Endometrium (tissue), 2 donors: Measurements from ENCODE around the gene GNMT.
"Not testable (repeated sequence)": the region's sequence is repeated elsewhere in the genome, so short reads cannot be mapped to it uniquely, and the experiment has no call there.

ENCODE experiments used
- FAIRE-seq: peaks from 2 replicates; lab custom pipeline; 2012; peaks lifted over from hg19 to GRCh38; lab: Jason Lieb, UNC
- donor health status: control.
- donor health status: control.

The GNMT gene

DNA sequence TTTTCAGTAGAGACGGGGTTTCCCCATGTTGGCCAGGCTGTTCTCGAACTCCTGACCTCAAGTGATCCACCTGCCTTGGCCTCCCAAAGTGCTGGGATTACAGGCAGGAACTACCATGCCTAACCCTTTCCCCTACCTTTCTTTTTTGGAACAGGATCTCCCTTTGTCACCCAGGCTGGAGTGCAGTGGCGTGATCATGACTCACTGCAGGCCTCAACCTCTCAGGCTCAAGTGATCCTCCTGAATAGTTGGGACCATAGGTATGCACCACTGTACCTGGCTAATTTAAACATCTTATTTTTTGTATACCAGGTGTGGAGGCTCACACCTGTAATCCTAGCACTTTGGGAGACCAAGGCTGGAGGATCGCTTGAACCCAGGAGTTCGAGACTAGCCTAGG, 19.2 kb upstream of the GNMT start:
- not testable (repeated sequence) for FAIRE-seq

DNA sequence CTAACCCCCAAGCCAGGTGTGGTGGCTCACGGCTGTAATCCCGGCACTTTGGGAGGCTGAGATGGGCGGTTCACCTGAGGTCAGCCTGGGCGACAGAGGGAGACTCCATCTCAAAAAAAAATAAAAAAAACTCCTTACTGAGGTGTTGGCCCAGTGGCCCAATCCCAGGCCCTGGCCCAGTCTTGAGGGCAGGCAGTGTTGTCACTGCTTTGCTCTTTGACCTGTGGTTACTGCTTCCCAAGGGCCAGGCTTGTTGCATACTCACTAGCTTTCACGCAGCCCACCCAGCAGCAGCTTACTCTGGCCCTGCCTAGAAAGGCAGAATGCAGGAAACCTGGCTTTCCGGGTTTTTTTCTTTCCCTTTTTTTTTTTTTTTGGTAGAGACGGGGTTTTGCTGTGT, 18.1 kb upstream of the GNMT start:
- no peak for FAIRE-seq

GRCh38 chr6:42947950-42948349, 12.6 kb upstream of the GNMT start:
- no peak for FAIRE-seq

DNA sequence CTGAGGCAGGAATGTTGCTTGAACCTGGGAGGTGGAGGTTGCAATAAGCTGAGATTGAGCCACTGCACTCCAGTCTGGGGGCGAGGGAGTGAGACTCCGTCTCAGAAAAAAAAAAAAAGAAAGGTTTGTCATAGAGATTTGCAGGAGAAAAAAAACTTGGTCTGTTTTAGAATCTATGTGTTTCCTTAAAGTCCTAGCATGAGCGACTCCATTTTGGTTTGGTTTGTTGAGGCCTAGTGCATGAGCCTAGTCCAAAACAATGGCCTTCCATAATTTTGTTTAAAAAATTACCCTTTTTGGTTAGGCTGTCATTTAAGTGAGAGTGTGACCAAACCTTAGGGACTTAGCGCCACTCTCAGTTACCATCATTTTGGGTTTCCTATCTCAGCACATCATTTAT, 8.2 kb upstream of the GNMT start:
- FAIRE-seq: no peak

GRCh38 chr6:42954405-42954804, 6.1 kb upstream of the GNMT start:
- FAIRE-seq: not testable (repeated sequence)

DNA sequence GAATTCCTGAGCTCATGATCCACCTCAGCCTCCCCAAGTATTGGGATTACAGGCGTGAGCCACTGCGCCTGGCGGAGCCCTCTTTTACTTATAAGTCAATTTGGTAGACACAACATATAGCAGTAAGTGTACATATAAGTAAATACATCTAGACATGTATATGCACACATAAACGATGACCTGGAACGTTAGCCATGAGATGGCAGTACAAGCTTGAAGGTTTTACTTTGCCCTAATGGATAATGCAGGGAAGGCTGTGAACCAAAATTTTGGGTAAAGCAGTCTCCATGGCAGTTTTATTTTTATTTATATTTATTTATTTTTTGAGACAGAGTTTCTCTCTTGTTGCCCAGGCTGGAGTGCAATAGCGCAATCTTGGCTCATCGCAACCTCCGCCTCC, 2.4 kb upstream of the GNMT start:
- no peak for FAIRE-seq

DNA sequence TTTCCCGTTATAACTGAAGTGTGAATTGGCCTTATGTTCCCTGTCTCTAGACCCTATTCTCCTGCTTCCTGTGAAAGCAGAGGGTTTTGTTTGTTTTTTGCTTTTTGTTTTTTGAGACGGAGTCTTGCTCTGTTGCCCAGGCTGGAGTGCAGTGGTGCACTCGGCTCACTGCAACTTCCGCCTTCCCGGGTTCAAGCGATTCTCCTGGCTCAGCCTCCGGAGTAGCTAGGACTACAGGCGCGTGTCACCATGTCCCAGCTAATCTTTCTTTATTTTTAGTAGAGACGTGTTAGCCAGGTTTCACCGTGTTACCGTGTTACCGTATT, 674 bp upstream of the GNMT start:
- FAIRE-seq: no peak

- FAIRE-seq: no peak
These were observed 491 bp downstream of the GNMT start for GRCh38 chr6:42961020-42961470.

GRCh38 chr6:42962096-42962495, 1.5 kb downstream of the GNMT start:
- FAIRE-seq: no peak

DNA sequence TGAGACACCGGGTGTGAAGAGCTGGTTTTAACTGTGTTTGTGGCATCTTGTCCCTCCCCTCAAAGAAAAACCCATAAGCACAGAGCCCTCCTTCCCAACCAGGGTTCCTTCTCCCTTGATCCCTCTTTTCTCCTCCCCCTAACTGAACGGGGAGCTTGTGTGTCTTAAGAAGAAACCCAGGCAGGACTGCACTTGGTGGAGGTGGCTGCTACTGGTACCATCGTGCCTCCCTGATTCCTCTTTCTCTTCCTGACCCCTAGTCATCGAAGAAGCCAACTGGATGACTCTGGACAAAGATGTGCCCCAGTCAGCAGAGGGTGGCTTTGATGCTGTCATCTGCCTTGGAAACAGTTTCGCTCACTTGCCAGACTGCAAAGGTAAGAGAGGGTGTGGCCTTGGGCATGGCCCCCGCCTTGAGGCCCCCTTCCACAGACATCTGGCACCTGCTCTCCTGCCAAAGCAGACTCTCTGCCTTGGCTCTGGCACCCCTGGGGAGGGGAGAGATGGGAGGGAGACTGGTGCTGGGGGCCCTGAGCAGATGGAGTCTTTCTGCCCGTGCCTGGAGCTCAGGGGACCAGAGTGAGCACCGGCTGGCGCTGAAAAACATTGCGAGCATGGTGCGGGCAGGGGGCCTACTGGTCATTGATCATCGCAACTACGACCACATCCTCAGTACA, 2.1 kb downstream of the GNMT start:
- FAIRE-seq: no peak

DNA sequence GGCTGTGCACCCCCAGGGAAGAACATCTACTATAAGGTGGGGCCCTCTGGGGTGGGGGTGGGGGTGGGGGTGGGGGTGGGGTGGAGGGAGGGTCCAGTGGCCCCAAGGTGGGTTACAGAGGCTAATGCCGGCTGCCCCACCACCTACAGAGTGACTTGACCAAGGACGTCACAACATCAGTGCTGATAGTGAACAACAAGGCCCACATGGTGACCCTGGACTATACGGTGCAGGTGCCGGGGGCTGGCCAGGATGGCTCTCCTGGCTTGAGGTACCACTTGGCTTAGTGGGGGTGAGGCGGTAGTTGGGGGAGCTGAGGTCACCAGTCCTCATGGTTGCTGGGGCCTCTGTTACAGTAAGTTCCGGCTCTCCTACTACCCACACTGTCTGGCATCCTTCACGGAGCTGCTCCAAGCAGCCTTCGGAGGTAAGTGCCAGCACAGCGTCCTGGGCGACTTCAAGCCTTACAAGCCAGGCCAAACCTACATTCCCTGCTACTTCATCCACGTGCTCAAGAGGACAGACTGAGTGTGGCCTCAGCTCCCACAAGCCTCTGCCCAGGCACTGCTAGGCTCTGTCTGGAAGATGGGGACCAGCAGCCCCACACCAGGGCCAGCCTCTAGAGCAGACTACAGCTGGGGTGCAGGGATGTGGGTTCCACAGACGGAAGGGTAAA, 2.8 kb downstream of the GNMT start:
- no peak for FAIRE-seq

GRCh38 chr6:42963855-42964605, 3.5 kb downstream of the GNMT start:
- no peak for FAIRE-seq

DNA sequence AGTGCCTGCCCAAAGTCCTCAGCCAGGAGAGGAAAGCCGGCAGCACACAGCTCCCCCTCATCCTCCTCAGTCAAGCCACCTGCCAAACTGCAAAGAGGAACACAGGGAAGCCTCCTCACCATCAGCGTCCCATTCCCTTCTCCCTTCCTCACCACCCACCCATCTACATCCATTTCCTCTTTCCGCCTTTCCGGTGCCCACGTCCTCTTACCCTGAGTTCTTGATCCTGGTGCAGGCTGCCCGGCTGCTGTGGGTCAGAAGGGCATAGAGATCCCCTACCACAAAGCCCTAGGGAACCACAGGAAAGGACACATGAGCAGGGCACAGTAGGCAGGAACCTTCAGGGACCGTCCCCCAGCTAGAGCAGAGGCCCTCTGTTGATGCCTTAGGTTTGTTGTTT, 6.0 kb downstream of the GNMT start:
- no peak for FAIRE-seq

DNA sequence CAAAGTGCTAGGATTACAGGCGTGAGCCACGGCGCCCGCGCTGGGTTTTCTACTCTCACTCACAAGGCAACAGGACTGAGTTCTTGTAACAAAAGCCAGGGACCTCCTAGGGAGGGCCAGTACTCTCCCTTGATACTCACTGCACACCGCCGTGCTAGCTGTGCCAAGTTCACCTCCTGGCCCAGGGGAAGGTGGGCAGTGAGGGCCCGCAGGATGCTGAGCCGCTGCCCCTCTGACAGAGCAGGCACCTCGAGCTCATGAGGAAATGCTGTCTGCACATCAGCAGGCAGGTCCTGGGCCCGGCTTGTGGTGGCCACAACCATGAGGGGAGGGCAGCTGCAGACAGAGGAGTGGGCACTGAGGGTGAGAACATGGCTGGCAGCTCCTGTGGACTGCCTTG, 6.7 kb downstream of the GNMT start:
- no peak for FAIRE-seq

GRCh38 chr6:42968126-42968701, 7.7 kb downstream of the GNMT start:
- FAIRE-seq: no peak

DNA sequence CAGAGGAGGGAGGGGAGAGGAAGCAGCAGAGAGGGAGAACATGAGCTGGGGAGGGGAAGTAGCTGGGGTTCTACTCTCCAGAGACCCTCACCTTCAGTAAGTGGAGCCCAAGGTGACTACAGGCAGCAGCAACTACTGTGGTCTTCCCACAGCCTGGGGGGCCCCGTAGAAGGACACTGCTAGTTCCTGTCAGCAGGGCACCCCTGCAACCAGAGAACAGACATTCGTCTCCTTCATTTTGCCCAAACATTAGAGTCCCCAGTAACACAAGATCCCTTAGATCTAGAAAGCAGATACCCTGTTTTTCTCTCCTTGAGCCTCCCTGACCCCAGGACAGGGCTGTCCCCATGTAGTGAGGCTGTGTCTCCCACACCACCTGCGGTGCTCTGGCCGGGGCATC, 8.2 kb downstream of the GNMT start:
- no peak for FAIRE-seq

GRCh38 chr6:42969431-42969830, 8.9 kb downstream of the GNMT start:
- FAIRE-seq: no peak

- no peak for FAIRE-seq
These were observed 9.4 kb downstream of the GNMT start for GRCh38 chr6:42969934-42970333.

DNA sequence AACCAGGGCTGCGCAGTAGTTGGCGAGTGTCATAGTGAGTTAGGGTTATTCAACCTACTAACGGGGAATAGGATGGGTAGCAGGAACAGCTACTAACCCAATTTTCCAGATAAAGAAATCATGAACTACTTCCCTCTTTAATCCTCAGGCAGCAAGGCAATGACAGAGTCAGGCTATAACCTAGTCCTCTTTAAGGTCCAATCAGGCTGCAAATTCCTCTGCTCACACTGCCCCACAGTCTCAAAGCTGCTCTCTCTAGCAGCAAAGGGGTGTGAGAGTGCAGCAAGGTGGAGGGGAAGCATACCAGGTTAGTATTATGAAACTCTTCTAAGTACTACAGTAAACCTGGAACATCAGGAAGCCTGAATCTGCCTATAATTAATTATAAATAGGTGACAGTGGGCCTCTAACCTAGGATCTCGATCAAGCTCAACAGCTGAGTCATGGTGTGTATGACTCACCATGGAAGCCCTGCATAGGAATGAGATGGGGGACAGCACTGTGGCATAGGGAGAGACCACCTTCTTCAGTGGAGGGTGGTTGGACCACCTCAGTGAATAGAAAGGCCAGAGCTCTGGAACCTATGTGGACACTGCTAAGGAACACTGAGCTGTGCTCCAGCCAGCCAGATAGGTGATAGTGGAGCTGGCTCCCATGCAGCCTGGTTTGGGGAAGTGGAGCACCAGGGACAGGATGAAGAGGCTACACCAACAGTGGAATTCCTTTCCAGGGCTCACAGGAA, 10.5 kb downstream of the GNMT start:
- no peak for FAIRE-seq

DNA sequence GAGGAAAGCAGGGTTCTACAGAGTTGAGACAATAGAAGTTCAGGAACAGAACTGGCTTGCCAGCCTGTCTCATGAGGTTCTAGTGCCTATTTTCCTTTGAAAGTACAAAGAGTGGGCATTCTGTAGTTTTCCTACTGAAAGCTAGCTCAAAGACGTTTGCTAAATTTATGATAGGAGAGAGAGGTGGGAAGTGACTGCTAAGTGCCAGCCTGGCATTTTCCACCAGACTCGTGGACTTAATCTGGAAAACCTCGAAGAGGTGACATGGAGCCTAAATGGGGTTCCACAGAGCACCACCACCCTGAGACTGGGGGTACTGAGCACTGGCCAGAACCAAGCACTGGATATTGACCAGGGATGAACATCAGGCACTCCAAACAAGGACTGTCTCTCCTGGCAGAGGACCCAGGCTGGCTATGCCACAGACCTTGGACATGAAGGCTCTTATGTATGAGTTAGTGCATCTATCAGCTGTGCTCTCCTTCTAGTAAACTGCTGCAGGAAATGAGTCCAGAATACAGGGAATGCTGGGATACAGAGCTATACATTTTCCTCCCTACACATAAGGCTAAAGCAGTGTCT, 11.3 kb downstream of the GNMT start:
- FAIRE-seq: no peak

DNA sequence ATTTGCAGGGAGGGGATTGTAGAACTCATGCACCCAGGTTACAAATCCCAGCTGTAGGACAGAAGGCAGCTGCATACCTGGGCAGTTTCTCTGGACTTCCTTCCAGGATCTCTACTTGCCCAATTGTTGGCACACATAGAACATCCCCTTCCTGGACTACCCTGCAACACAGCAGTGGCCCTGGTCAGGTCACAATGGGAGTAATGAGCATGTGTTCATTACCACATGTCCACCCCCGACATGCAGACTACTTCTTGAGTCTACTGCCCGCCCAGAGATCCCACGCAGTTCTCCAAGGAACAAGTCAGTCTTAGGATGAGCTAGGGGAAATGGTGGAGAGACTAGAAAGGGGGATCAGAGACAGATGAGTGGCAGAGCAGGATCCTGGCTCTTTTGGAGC, 13.4 kb downstream of the GNMT start:
- FAIRE-seq: no peak

DNA sequence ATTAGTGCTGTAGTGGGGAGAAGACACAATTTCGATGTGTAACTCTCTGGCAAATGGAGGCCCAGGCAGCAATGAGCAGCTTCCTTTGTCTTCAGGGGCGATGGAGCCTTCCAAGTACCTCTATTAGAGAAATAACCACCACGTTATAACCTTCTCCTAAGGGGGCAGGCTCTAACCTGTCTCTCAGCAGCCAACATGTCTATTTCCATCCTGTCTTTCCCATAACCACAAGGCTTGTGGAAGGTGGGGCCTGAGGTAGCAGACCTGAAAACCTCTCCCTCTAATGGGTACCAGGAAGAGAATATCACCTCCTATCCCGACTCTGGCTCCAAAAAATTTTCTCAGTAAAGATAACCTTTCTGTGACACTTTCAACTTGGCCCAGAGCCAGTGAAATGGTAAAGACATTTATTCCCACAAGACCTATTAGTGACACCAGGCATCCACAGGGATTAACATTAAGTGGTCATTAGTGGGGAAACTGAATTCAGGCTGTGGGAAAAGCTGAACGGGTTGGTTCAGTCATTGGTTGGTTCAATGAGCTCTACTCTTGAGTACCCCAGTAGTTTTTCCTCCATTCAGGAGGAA, 14.5 kb downstream of the GNMT start:
- FAIRE-seq: no peak
